Measurements from ENCODE around the gene LCN6. TPM values are rescaled to one million over a fixed set of nuclear protein-coding genes. Genes with fewer than 3 reads are reported as not detected.
A peak's percentile ranks its signal among the peaks of the same experiment; 100 is the strongest.
"Not testable (repeated sequence)": the region's sequence is repeated elsewhere in the genome, so short reads cannot be mapped to it uniquely, and the experiment has no call there.

Gene LCN6
- total and polyA plus RNA-seq, 8 donors, result 0.38 to 18.9 TPM; not detected in 6

DNA sequence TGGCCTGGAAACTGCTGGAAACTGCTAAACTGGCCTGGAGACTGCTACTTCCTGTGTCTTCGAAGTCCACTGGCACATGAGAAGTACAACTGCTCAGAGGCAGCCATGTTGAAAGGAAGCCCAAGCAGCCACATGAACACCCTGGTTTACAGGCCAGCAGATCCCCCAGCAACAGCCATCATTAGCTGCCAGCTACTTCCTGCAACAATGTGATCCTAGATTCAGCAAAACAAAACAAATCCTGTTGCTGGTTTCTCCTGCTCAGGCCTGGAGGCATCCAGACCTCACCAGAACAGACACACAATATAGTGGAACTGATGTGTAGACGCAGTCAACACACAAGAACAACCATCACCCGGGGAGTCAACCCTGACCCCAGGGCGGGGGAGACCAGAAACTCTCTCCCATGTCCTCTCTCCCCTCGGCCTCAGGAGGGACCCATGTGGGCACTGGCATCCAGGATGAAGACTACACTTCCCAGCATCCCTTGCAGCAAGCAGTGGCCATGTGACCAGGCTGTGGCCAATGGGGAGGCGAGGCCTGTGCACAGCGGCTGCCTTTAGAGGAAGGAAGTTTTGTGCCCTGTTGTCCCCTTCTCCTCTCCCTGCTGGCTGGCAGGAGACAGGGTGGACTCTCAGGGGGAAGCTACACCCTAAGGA is 25.2 kb upstream of the LCN6 start:
- peaks cover 0 to 11% of the 10 kb centered on the region in 2 donors for H3K9me3 ChIP-seq
- H3K27me3 ChIP-seq, result peaks cover 0 to 3% of the 10 kb centered on the region in 2 donors
- intact Hi-C loops (cut with DNase I), result no loop called here
- H3K4me3 ChIP-seq, result no peak overlapping the region
- H3K27ac ChIP-seq, result no peak overlapping the region
- TF ChIP-seq, protein P1, sequence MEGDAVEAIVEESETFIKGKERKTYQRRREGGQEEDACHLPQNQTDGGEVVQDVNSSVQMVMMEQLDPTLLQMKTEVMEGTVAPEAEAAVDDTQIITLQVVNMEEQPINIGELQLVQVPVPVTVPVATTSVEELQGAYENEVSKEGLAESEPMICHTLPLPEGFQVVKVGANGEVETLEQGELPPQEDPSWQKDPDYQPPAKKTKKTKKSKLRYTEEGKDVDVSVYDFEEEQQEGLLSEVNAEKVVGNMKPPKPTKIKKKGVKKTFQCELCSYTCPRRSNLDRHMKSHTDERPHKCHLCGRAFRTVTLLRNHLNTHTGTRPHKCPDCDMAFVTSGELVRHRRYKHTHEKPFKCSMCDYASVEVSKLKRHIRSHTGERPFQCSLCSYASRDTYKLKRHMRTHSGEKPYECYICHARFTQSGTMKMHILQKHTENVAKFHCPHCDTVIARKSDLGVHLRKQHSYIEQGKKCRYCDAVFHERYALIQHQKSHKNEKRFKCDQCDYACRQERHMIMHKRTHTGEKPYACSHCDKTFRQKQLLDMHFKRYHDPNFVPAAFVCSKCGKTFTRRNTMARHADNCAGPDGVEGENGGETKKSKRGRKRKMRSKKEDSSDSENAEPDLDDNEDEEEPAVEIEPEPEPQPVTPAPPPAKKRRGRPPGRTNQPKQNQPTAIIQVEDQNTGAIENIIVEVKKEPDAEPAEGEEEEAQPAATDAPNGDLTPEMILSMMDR (IDR thresholded peaks at IDR 0.05), result no peak
- H3K4me1 ChIP-seq, result no peaks in the 10 kb centered on the region
- DNase-seq, result peak in 1 of 4 donors; percentile 89
- no peaks in the 10 kb centered on the region for H3K36me3 ChIP-seq
- peak; percentile 52 for ATAC-seq

DNA sequence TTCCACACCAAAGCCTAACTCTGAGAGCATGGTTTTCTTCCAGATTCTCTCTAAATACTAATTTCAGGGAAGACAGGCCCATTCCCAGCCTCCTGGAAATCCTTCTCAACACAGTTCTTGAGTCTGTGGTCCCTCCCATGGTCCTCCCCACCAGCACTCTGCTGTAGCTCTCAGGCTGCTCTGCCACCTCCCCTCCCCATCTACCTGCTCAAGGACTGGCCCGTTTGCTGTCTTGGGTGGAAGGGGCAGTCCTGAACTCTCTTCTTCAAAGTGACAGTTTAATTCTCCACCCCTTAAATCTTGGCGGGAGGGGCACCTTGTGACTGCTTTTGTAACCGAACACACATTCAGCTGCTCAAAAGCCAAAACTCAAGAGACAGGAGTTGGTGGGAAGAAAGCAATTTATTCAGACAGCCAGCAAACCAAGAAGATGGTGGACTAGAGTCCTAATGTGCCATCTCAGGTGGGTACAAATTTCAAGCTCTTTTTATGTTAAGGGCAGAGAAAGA is 23.6 kb upstream of the LCN6 start:
- intact Hi-C loops (cut with DNase I), result no loop called here
- ATAC-seq, result no peak
- Histone ChIP-seq H3K4me1 (no peaks in the 10 kb centered on the region), H3K36me3 (no peaks in the 10 kb centered on the region), H3K9me3 (peaks cover 0 to 11% of the 10 kb centered on the region in 2 donors), H3K4me3 (no peak overlapping the region), H3K27me3 (peaks cover 6 to 13% of the 10 kb centered on the region in 2 donors), H3K27ac (no peak overlapping the region)
- TF ChIP-seq, protein P1 (IDR thresholded peaks at IDR 0.05), result no peak
- DNase-seq, result no peak

GRCh38 chr9:136769710-136770191 is 21.4 kb upstream of the LCN6 start:
- Histone ChIP-seq H3K36me3 (no peaks in the 10 kb centered on the region), H3K9me3 (peaks cover 0 to 11% of the 10 kb centered on the region in 2 donors), H3K4me1 (no peaks in the 10 kb centered on the region), H3K4me3 (no peak overlapping the region), H3K27ac (no peak overlapping the region), H3K27me3 (peaks cover 6 to 16% of the 10 kb centered on the region in 2 donors)
- ATAC-seq (peak; percentile 82), DNase-seq (peak in 1 of 4 donors; percentile 84)
- TF ChIP-seq, protein P1 (IDR thresholded peaks at IDR 0.05), result peak in 1 of 2 donors; percentile 53
- intact Hi-C loops (cut with DNase I), result no loop called here

DNA sequence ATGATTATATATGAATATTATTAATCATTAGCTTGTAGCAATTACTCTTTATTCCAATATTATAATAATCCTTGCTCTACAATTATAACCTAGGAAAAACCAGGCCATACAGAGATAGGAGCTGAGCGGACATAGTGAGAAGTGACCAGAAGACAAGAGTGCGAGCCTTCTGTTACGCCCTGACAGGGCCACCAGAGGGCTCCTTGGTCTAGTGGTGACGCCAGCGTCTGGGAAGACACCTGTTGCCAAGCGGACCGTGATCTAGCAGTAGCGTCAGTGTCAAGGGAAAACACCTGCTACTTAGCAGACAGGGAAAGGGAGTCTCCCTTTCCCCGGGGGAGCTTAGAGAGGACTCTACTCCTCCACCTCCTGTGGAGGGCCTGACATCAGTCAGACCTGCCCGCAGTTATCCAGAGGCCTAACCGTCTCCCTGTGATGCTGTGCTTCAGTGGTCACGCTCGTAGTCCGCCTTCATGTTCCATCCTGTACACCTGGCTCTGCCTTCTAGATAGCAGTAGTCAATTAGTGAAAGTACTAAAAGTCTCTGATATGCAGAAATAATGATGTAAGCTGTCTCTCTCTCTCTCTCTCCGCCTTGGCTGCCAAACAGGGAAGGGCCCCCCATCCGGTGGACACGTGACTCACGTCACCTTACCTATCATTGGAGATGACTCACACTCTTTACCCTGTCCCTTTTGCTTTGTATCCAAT is 18.2 kb upstream of the LCN6 start:
- H3K36me3 ChIP-seq; intact Hi-C loops (cut with DNase I); ATAC-seq; H3K9me3 ChIP-seq; H3K4me3 ChIP-seq; H3K27ac ChIP-seq; H3K4me1 ChIP-seq: not testable (repeated sequence)
- DNase-seq, result peak in 1 of 4 donors; percentile 54
- peaks cover 6 to 46% of the 10 kb centered on the region in 2 donors for H3K27me3 ChIP-seq
- TF ChIP-seq, protein P1 (IDR thresholded peaks at IDR 0.05), result peak; percentile 21 to 34

GRCh38 chr9:136765745-136766409 is 17.6 kb upstream of the LCN6 start:
- ATAC-seq; H3K4me1 ChIP-seq; DNase-seq; H3K27ac ChIP-seq; intact Hi-C loops (cut with DNase I); H3K9me3 ChIP-seq; H3K4me3 ChIP-seq; H3K36me3 ChIP-seq: not testable (repeated sequence)
- H3K27me3 ChIP-seq, result peaks cover 6 to 46% of the 10 kb centered on the region in 2 donors

Data from left lung (tissue), 10 donors.